Measurements from ENCODE around the gene CAMK1. TPM values are rescaled to one million over a fixed set of nuclear protein-coding genes. Genes with fewer than 3 reads are reported as not detected.

The CAMK1 gene
- polyA plus RNA-seq, 1 donor (not counting 4 experiments of a cell fraction or from before 2014, with no cell fraction given) = 2.3 TPM

GRCh38 chr3:9727041-9727595 is 42.6 kb downstream of the CAMK1 start:
- DNase-seq (ENCODE audit: low read depth, low spot score) (no peak), FAIRE-seq (no peak)
- Histone ChIP-seq H3K4me3 (ENCODE audit: control insufficient read depth in 2 of 3, extremely low read depth in 1 of 3, insufficient read depth in 2 of 3, low read depth in 1 of 3, low read length in 3 of 3) (no peak overlapping the region), H3K4me1 (ENCODE audit: control insufficient read depth, extremely low read depth, insufficient read depth, low read length) (peaks cover 5% of the 10 kb centered on the region), H3K9me3 (ENCODE audit: control insufficient read depth, low read depth, low read length) (no peaks in the 10 kb centered on the region), H3K9me1 (ENCODE audit: control insufficient read depth, extremely low read depth, insufficient read depth, low read length) (no peaks in the 10 kb centered on the region), H4K20me1 (ENCODE audit: control insufficient read depth, extremely low read depth, insufficient read depth, low read length) (no peaks in the 10 kb centered on the region), H2AFZ (ENCODE audit: control insufficient read depth, low read length) (peak overlapping the region; percentile 54), H3K27ac (ENCODE audit: control insufficient read depth, insufficient read depth, low read length) (no peak overlapping the region), H3K27me3 (ENCODE audit: control insufficient read depth, extremely low read depth, insufficient read depth, low read length) (no peaks in the 10 kb centered on the region), H3K36me3 (ENCODE audit: control insufficient read depth in 2 of 2, extremely low read depth in 1 of 2, insufficient read depth in 2 of 2, low read length in 2 of 2) (no peaks in the 10 kb centered on the region), H3K4me2 (ENCODE audit: control insufficient read depth, extremely low read depth, insufficient read depth, low read depth, low read length) (no peak overlapping the region), H3K9ac (ENCODE audit: control insufficient read depth, extremely low read depth, insufficient read depth, low read length) (no peak overlapping the region), H3K79me2 (ENCODE audit: control insufficient read depth, insufficient read depth, low read length) (peaks cover 5% of the 10 kb centered on the region)
- dilution Hi-C loops (cut with MboI; ENCODE audit: extremely low pct_ligation_motif_present, low sequenced_read_pairs) = no loop called here
- TF ChIP-seq EZH2 (IDR thresholded peaks at IDR 0.05; ENCODE audit: low read length) (no peak), CTCF (optimal IDR thresholded peaks at IDR 0.05 in 1 of 3, IDR thresholded peaks at IDR 0.05 in 1 of 3, conservative IDR thresholded peaks at IDR 0.05 in 1 of 3; ENCODE audit: extremely low read depth in 1 of 3, insufficient read depth in 2 of 3, low read length in 3 of 3) (peak; percentile 37 to 68 (median 53))

- Histone ChIP-seq H3K27me3 (ENCODE audit: control insufficient read depth, extremely low read depth, insufficient read depth, low read length) (no peaks in the 10 kb centered on the region), H3K4me3 (ENCODE audit: control insufficient read depth in 2 of 3, extremely low read depth in 1 of 3, insufficient read depth in 2 of 3, low read depth in 1 of 3, low read length in 3 of 3) (no peak overlapping the region), H3K9me3 (ENCODE audit: control insufficient read depth, low read depth, low read length) (no peaks in the 10 kb centered on the region), H3K9ac (ENCODE audit: control insufficient read depth, extremely low read depth, insufficient read depth, low read length) (no peak overlapping the region), H2AFZ (ENCODE audit: control insufficient read depth, low read length) (no peak overlapping the region), H3K36me3 (ENCODE audit: control insufficient read depth in 2 of 2, extremely low read depth in 1 of 2, insufficient read depth in 2 of 2, low read length in 2 of 2) (no peaks in the 10 kb centered on the region), H4K20me1 (ENCODE audit: control insufficient read depth, extremely low read depth, insufficient read depth, low read length) (no peaks in the 10 kb centered on the region), H3K4me1 (ENCODE audit: control insufficient read depth, extremely low read depth, insufficient read depth, low read length) (peaks cover 5% of the 10 kb centered on the region), H3K9me1 (ENCODE audit: control insufficient read depth, extremely low read depth, insufficient read depth, low read length) (no peaks in the 10 kb centered on the region), H3K4me2 (ENCODE audit: control insufficient read depth, extremely low read depth, insufficient read depth, low read depth, low read length) (no peak overlapping the region), H3K27ac (ENCODE audit: control insufficient read depth, insufficient read depth, low read length) (no peak overlapping the region), H3K79me2 (ENCODE audit: control insufficient read depth, insufficient read depth, low read length) (no peaks in the 10 kb centered on the region)
- FAIRE-seq (no peak), DNase-seq (ENCODE audit: low read depth, low spot score) (no peak)
- TF ChIP-seq CTCF (optimal IDR thresholded peaks at IDR 0.05 in 1 of 3, IDR thresholded peaks at IDR 0.05 in 1 of 3, conservative IDR thresholded peaks at IDR 0.05 in 1 of 3; ENCODE audit: extremely low read depth in 1 of 3, insufficient read depth in 2 of 3, low read length in 3 of 3) (no peak), EZH2 (IDR thresholded peaks at IDR 0.05; ENCODE audit: low read length) (no peak)
- dilution Hi-C loops (cut with MboI; ENCODE audit: extremely low pct_ligation_motif_present, low sequenced_read_pairs) = no loop called here
These were observed 43.8 kb downstream of the CAMK1 start for GRCh38 chr3:9725775-9726515.
